ENCODE measurements around the gene ABHD12B.
A peak's percentile ranks its signal among the peaks of the same experiment; 100 is the strongest.
"Not testable (repeated sequence)": the region's sequence is repeated elsewhere in the genome, so short reads cannot be mapped to it uniquely, and the experiment has no call there.

ABHD12B gene

GRCh38 chr14:50839691-50840090 lies 32.2 kb upstream of the ABHD12B start:
- DNase-seq (ENCODE audit: low read depth), result no peak

DNA sequence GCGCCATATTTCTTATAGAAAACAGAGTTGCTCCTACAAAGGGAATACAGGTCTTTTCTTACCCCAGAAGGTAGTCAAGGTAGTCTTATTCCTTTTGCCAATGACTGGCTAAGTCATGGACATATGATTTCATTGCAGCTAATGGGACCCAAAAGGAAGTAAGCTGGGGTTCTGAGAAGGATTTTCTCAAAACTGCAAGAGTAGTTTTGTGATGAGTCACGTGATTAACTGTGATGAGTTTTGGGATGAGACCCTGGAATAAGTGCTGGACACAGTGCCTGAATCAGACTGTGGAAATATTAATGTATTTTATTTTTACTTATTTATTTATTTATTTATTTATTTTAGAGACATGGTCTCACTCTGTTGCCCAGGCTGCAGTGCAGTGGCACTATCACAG lies 27.5 kb upstream of the ABHD12B start:
- no peak for DNase-seq (ENCODE audit: low read depth)

GRCh38 chr14:50845166-50845565 lies 26.7 kb upstream of the ABHD12B start:
- no peak for DNase-seq (ENCODE audit: low read depth)

DNA sequence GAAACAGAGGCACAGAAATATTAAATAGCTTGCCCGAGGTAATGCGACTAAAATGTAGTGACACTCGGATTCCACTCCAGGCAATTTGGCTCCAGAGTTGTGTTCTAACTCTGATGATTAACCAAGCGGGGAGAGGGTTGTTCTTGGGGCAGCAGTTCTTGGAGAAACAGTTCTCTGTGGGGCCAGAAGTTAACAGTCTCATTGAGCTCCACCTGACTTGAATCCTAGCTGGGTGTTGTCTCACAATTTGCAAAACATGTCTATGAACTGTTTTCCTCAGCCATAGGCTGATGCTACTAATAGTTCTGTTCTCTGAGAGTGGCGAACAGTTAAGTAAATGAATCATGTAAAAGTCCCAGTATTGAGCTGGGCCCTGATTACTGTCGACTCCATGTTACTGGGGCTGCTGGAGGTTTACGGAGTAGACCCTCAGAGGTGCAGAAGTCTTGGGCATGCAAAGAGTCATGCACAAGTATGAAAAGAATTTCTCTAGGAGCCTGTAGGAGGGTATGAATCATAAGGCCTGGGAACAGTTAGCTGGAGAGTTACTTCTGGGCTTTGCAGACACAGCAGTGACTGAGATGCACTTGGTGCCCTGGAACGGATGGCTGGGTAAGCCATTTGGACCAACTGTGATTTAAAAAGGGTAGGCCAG lies 25.5 kb upstream of the ABHD12B start:
- no peak for DNase-seq (ENCODE audit: low read depth)

DNA sequence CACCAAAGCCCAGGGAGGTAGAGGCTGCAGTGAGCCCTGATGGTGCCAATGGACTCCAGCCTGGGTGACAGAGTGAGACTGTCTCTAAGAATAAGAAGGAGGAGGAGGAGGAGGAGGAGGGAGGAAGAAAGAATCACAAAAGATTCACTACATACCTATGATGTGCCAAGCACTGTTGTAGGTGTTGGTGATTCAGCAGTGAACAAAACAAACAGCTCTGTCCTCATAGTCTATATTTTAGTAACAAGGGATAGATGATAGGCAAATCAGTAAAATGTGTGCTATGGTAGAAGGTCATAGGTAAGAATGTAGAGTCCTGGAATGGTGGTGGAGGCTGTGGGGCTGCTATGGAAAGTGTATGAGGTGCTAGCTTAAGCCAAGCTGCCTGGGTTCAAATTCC lies 18.0 kb upstream of the ABHD12B start:
- no peak for DNase-seq (ENCODE audit: low read depth)

DNA sequence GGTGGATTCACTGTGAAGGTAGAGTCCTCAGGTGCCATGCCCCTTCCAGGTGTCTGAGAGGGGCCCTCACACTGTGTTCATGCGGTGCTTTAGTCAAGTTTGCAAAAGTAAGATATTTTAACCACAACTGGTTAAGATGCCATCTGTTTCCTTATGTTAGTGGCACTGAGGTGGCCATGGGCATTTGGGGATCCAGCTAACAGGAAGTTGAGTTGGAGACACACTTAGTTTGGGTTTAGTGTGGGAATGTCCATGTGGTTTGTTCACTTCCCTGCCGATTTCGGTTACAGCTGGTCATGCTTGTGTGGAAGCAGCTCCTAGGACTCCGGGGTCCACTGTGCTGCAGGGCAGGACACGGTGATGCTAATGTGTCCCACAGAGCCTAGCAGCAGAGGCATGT lies 17.3 kb upstream of the ABHD12B start:
- DNase-seq (ENCODE audit: low read depth), result no peak

- no peak for DNase-seq (ENCODE audit: low read depth)
These were observed 16.3 kb upstream of the ABHD12B start for GRCh38 chr14:50855558-50855957.

DNA sequence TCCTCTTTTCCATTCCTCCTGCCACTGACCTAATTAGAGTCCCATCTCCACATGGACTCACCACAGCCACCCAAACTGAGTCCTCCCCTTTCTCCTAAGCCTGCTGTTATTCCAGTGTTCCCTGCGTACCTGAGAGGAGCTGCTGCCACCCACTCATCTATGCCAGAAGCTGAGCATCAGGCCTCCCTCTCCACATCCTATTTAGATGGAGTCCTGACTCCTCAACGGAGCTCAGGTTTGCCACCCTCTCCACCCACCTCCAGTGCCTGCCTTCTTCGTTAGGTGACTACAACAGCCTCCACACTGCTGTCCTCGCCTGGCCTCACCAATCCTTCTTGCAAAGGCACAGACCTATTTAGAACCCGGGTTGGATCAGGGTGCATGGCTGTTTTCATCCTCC lies 15.2 kb upstream of the ABHD12B start:
- DNase-seq (ENCODE audit: low read depth), result no peak

DNA sequence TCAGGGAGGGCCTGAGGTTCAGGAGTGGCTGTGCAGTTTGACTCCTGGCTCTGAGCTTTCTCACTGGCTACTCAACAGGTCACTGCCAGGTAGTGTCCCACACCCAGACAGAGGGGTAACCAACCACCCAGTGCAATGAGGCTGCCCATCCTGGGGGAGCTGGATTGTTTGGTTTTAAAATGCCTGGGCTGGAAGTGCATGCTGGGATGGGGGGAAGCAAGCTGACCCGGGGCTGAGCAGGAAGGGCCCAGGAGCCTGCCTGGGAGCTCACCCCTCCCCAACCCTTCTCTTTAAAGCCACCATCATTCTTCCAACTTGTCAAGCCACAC lies 12.6 kb upstream of the ABHD12B start:
- DNase-seq (ENCODE audit: low read depth), result no peak

DNA sequence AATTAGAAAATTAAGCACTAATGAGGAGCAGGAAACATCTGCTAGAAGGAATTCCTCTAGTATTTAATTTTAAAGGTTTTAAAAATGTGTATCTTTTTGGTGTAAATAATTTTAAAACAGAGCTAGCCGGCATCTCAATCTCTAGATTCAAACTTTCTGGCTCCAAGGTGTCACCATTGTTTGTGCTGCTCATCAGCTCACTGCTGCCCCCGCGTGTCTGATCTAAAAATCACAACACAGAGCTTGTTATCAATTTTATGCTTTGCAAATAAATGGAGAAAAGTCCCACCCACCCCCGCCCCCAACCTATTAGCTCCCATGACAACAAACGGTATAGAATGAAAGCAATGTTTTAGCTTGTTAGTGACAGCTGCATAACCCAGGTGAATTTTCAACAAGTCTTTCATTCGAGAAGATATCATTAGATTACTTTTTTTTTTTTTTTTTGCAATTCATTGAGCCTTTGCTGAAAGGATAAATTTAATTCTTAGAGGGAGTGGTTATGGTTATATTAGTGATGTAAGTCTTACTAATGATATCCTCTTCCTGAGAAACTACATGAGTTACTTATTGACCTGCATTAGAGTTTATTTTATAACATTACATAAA lies 11.3 kb upstream of the ABHD12B start:
- peak; percentile 48 for DNase-seq (ENCODE audit: low read depth)

GRCh38 chr14:50862036-50862570 lies 9.8 kb upstream of the ABHD12B start:
- no peak for DNase-seq (ENCODE audit: low read depth)

DNA sequence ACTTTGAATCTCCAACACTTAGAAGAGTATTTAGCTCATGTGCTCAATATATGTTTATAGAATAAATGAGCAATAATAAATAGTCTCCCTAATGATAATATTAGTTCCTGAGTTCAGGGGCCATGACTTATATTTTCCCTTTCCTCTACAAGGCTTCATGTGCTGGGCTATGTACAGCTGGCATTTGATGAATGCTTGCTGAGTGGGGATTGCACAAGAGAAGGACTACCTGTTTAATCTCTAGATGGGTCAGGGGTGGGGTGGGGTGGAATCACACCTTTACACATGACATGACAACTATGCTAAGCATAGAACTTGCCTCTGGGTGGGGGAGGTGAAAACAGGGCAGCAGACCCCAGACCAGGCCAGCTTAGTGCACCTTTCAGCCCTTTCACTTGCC lies 7.6 kb upstream of the ABHD12B start:
- DNase-seq (ENCODE audit: low read depth), result no peak

DNA sequence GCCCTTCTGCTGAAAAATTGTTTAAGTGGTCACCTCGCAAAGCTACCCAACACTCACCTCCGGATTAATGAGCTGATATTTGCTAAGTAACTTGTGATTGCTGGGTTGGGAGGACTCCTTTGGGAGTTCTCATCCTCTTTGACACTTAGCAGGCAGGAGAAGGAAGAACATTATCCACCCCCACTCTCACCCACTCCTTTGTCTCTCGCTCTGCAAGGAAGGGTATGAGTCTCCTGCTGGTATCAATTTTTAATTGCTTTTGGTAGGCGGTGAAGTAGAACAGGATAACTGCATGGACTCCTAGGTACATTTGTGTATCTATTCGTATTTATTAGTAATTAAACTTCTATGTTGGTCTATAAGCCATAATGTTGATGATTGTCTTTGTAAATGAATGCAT lies 6.9 kb upstream of the ABHD12B start:
- no peak for DNase-seq (ENCODE audit: low read depth)

DNA sequence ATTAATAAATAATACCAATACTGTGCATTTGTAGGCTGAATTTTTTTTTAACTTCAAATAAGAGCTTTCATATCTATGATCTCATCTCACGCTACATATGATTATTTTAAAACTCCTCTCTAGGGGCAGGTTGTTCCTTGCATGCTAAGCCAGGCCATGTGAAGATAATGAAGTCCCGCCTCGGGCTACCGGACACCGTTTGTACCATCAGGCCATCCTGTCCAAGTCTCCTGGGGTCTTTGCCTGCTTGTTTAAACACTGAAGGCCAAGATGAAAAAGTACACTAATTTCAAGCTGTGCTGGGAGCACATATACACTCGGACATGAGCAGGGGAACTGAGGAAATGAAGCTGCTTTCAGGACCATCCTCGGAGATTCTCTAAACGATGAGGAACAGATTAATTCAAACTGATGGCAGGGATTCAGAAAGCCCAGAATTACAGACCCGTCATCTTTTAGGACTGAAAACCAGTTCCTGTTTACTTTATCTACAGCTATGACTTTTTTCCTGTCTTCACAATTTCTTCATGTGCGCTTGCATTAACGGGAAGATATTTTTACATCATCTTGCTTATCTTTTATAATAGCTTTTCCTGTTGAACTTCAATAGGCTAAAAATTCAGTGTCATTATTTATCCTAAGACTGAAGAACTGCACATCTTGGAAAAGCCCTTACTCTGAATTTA lies 6.3 kb upstream of the ABHD12B start:
- DNase-seq (ENCODE audit: low read depth), result no peak

DNA sequence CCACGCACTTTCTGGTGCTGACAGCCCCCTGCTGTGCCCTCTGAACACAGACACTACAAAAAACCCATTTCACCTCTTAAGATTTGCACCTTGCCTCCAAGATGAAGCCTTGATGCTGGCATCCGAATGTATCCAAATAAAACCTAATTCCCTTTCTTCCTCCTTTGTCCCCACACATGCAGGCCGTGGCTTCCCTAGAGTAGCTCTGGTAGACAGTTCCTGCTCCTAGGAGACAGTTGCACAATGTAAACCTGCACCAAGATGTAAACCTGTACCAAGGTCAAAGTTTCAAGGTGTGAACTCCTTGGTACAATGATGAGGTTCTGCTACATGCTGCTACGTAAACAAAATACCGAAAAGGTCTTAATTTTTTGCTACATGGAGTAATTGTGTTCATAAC lies 625 bp upstream of the ABHD12B start:
- no peak for DNase-seq (ENCODE audit: low read depth)

- no peak for DNase-seq (ENCODE audit: low read depth)
These were observed 2.9 kb downstream of the ABHD12B start for GRCh38 chr14:50874757-50875156.

DNA sequence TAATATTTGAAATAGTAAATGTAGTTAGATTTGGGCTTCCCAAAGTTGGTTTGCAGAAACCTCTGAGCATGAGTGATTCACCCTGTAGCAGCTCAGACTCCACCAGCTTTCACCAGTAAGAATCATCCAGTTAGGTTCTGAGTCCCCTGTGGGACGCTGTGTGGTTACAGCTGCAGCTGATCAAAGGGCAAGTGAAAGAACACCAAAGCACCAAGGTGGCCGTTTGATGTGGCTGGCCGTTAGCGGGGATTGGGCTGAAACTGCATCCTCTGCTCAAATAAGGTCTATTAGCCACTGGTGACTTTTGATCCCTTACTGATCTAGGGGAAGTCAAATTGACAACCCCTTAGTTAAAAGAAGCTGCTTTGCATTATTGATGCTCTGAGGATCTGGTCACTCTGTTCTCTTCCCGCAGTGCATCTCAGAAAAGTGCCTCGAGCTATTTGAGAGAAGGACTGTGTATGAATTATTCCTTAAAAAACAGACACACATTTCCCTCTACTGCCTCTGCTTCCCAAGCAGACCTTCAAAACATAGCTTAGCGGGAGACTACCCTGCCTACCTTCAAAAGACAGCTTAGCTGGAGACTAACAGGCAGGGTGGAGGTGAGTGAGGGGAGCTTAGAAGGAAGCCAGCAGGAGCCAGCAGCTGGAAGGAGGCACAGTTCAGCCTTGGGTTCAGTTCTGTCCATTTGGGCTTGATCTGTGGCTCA lies 3.7 kb downstream of the ABHD12B start:
- DNase-seq (ENCODE audit: low read depth), result peak; percentile 1

DNA sequence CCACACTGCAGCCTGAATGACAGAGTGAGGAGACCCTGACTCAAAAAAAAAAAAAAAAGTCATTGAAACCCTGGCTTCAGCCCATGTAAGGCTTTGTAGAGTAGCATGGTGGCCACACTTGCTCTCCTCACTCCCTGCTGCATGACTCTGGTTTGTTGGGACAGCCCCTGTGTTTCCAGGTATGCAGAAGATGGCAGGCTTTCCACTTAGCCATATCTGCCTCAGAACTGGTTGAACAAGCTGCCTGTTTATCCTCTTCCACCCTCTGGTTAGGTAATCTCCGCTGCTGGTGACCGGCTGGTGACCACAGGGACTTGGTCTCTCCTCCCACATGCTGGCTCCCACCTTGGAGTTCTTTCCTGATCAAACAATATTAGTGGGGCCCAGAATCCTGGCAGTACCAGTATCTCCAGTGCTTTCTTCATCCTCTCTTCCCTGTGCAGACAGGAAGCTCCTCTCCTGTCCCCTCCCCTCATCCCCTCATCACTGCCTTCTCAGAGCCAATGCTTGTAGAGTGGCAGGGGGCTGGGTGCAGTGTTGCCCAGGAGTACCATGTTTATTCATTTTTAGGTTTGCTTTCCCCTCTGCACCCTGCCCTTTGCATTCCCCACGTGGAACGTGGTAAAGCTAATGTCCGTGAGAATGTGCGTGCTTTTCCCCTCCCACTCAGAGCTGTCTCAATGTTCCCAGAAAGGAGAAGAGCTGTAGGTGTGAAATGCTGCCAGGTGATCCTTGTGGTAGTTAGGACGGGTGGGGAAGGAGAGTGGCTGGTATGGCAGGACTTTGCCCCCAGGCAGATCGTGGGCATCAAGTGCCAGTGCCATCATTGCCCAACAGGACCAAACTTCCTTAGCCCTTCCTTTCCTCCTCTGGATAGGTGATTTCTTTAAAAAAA lies 11.3 kb downstream of the ABHD12B start:
- DNase-seq (ENCODE audit: low read depth), result no peak

DNA sequence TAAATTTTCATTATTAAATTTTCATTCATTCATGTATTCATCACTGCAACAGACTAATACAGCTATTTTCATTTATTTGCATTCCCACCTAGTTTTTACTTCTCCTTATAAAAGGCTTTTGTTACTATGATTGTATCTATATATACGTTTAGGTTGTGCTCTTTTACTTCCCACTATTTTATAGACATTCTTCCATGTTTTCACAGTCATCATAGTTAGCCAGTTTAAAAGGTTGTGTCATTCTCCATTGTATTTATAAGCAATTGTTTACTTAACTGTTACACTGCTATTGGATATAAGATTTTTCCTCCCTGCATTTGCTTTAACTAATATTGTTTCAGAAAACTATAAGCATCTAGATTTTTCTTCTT lies 12.0 kb downstream of the ABHD12B start:
- DNase-seq (ENCODE audit: low read depth), result no peak

GRCh38 chr14:50887476-50887875 lies 15.6 kb downstream of the ABHD12B start:
- DNase-seq (ENCODE audit: low read depth), result no peak

- no peak for DNase-seq (ENCODE audit: low read depth)
These were observed 20.4 kb downstream of the ABHD12B start for GRCh38 chr14:50892255-50892654.

DNA sequence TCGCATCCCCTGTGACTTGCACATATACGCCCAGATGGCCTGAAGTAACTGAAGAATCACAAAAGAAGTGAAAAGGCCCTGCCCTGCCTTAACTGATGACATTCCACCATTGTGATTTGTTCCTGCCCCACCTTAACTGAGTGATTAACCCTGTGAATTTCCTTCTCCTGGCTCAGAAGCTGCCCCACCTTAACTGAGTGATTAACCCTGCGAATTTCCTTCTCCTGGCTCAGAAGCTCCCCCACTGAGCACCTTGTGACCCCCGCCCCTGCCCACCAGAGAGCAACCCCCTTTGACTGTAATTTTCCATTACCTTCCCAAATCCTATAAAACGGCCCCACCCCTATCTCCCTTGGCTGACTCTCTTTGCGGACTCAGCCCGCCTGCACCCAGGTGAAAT lies 24.6 kb downstream of the ABHD12B start:
- DNase-seq (ENCODE audit: low read depth), result not testable (repeated sequence)

Data from GM04504 (cell line).